D341Med (cell line): Measurements from ENCODE around the gene AK9.
"Not testable (repeated sequence)": the region's sequence is repeated elsewhere in the genome, so short reads cannot be mapped to it uniquely, and the experiment has no call there.

Experiments
- DNase-seq: peaks from one replicate; pipeline ENCODE4 v3.0.0; 2012; ENCODE audit warnings: low spot score

Gene AK9

DNA sequence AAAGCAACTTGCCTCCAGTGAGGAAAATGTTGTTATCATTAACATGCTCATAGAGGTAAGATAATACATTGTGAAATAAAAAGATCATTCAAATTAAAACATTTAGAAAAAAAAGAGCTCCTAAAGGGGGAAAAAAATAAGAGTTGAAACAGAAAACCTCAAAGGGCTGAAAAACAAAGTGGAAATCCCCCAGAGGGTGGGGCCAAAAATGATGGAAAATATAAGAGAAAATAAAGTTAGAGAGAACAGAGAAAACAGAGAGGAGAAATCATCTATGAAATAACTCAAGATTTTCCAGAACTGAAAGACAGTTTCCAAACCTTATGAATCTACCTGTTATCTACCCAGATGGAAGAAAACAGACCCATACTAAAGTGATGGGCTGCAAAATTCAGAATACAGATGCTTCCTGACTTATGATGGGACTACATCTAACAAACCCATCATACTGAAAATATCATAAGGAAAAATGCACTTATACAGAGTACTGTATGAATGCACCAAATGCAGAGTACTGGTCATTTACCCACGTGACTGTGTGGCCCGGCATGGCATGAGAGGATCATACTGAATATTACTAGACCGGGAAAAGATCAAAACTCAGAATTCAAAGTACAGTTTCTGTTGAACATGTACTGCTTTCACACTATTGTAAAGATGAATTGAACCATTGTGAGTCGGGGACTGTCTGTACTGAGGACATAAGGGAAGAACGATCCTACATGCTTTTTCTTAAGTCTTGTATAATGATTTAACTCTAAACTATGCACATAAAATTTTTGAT is 212.0 kb downstream of the AK9 start:
- no peak for DNase-seq

DNA sequence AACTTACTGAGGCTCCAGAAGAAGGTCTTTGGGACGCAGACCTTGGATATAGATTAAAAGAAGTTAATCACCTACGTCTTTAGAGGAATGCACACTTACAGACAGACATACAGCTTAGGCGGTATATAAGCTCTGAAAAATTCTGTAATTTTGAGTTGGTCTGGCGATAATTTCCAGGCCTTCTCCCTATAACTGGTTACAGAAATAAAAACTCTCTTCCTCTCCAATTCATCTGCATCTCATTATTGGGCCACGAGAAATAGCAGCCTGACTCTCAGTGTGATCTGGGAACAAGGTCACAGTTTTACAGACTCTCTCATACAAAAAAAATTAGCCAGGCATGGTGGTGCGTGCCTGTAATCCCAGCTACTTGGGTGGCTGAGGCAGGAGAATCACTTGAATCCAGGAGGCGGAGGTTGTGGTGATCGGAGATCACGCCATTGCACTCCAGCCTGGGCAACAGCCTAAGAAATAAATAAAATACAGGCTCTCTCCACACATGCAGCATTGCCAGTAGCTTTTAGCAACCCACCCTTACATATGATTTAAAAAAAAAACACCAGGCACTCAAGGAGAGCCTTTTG is 212.7 kb downstream of the AK9 start:
- DNase-seq = no peak

DNA sequence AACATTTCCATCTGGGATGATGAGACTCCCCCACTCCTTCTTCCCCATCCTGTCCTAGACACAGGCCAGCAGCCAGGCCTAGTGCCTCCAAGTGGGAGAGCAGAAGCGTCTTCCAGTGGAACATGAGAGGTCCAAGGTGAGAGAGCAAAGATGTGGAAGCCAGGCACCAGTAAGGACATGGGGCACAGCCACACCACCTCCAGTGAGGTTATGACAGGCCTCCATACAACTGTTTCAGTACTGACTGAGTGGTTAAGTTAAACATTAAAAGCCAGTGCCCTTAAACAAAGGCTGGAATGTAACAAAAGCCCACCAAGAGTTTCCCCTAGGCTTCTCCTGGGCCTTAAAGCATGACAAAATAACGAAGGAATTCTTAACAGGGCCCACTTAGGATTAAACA is 213.3 kb downstream of the AK9 start:
- no peak for DNase-seq

DNA sequence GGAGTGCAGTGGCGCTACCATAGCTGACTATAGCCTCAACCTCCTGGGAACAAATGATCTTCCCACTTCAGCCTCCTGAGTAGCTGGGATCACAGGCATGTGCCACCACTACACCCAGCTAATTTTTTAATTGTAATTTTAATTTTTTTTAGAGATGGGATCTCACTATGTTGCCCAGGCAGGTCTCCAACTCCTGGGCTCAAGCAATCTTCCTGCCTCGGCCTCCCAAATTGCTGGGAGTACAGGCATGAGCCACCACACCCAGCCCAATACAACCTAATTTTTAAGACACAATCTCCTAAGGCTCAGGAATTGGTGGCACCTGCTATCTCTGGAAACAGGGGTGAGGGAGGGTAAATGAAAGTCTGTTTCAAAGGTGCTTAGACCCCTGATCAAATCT is 213.8 kb downstream of the AK9 start:
- DNase-seq = no peak

DNA sequence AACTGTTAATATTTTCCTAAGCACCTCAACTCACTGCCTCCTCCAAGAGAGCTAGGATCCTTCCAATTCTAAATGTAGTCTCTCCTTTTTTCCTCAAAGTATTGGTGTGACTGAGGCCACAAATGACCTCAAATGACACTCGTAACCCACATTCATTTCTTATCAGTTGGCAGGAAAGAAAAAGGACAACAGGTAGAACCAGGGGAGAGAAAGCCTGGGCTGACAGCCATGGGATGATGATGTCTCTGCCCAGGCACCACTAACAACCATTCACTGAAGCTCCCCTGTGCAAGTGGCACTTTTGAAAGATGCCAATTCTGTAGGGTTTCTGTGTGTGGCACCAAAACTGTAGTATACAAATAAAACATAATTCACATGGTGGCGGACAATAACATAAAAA is 215.4 kb downstream of the AK9 start:
- no peak for DNase-seq

DNA sequence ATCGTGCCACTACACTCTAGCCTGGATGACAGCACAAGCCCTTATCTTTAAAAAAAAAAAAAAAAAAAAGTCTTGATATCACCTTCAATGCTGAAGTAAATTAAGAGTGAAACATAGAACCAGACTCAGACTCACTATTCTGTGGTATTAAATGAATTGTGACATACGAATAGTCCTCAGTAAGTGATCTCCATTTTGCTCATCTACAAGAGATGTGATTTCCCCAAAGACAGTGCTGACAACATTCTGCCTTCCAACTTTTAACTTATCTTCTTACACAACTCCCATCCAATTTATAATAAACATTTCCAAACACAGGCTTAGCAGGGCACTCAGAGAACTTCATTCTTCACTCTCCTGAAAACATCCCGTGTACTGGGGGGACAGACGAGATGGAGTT is 216.0 kb downstream of the AK9 start:
- no peak for DNase-seq

DNA sequence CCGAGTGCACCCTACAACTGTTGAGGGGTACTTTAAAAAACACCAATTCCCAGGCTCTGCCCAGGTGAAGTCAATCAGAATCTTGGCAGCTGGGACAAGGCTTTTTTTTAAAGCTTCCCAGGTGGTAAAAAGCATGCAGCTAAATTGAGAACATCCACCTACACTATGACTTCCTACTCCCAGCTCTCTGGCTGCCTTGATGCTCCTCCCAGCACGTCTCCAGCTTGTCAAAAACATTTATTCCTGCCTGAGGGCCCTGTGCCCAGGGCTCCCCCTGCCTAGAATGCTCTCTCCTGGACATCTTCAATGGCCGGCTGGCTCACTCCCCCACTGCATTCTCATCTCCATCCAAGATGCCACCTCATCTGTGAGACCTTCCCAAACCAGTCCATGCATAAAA is 217.9 kb downstream of the AK9 start:
- no peak for DNase-seq

DNA sequence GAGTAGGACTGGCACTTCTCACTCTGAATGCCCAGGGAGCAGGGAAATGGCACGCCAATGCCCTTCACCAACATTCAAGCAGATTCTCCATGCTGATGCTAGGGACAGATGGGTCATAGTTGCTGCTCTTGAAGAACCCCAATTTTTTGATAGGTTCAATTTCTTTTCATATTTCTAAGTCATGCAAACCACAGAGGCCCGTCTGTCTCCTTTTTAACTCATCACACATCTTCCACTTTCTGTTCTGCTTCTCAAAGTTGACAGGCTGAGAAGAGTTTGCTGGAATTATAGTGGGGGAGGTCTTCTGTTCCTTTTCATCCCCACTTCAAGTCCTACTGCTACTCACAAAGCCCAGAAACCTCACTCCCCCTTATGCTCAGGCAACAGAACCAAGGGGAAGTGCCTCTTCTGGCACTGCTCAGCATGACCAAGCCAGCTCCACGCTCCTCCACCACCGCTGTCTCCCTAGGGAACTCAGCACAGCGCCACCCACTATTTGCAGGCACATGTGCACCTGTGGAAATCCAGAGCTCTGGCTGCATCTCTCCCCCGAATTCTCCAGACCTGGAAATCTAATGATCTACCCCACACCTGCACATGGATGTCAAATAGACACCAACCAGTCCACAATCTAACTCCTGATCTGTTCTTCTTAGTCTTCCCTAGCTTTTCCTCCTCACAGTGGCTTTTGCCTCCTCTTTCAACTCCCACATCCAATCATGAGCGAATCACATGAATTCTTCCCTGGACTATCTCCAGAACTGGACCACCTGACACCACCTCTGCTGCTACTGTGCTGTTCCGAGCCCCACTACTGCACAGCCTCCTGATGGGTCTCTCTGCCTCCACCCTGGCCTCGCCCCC is 218.6 kb downstream of the AK9 start:
- DNase-seq = no peak

DNA sequence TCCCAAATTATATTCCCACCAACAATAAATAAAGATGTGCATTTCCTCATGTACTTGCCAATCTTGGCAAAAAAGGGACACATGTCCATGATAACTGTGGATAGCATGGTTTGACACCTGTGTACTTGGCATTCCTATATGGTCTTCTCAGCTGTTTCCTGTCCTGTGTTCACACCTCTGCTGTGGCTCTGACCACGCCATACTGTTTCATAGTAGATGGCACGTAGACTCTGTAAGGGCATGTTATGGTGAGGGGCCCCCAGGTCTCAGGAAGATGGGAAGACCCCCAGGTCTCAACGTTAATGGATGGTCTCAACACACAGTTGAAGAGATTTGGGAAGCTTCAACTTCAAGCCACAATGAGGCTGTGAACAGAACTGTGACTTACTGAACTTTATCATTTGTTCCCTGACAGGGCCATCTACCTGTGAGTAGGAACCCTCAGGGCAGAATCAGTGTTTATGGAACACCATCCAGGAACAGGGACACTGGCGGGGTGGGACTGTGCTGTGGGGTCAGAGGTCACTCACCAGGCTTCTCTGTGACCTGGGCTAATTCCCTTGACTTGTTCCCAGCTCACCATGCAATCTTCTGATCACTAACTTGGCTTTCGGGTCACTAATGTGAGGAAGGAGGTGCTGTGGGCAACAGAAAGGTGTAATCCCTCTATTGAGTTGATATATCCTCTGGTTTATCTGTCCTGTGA is 219.7 kb downstream of the AK9 start:
- DNase-seq = no peak

DNA sequence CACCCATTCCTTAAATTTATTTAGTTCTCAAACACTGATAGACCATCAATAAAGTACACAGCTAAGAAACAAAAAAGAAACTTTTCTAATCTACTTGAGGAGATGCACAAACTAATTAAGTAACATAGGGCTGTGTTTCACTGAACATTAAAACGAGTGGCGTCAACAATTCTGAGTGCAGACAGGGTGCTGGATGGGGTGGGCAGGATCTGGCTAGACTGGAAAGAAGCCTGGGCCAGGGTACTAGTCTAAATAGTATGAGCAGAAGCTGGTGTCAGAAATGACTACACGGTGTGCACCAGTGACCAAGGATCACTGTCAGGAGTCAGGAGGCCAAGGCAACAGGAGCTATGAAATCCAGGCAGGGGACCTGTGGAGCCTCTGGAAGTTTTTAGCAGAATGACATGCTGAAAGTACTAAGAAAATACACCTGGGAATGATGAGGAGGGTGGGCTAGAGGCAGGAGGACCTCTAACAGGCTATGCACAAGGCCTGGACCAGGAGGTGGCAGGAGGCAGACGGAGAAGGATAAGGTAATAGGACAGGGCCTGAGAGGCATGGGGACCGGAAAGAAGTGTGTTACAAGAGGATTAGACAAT is 221.3 kb downstream of the AK9 start:
- DNase-seq = no peak

DNA sequence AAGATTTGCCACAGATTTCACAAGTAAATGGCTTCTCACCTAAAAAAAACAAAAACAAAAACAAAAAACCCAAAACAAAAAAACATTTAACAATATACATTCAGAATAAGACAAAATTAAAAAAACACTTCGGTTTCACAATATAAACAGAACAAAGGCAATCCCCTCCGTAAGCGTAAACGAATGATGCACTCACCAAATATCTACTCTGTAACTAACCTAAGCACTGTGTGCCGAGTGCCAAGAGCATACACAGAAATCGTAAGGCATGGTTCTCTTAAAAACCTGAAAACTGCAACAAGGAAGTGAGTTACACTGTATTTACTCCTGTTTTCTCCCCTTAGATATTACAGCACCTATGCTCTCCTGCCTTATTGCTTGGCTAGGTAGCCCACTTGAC is 223.3 kb downstream of the AK9 start:
- no peak for DNase-seq

DNA sequence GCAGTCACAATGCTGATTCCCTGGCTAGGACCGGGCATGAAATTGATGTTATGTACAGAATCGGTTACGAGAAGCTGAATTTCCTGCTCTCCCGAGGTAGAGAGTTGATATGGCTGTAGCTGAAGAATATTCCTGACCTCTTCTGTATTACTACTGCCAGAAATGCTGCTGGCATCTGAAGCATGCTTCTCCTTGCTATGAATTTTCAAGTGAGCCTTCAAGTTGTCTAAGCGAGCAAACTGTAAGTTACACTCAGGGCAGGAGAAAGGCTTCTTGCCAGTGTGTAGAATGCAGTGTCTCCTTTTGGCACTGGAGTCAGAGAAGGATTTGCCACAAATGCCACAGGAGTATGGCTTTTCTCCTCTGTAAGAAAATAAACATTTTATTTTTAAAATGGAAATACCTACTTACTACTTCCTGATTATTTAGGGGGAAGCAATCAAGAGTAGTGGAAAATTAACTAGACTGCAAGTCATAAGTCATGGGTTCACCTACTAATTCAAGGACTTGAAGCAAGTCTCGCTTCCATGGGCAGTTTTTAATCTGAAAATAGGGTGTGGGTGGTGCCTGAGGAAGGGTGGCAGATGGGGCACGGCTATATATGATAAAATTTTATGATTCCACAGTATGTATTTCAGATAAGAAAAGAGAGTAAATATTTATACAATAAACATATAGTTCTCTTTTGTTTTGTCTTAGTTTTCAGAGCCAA is 224.6 kb downstream of the AK9 start:
- no peak for DNase-seq

DNA sequence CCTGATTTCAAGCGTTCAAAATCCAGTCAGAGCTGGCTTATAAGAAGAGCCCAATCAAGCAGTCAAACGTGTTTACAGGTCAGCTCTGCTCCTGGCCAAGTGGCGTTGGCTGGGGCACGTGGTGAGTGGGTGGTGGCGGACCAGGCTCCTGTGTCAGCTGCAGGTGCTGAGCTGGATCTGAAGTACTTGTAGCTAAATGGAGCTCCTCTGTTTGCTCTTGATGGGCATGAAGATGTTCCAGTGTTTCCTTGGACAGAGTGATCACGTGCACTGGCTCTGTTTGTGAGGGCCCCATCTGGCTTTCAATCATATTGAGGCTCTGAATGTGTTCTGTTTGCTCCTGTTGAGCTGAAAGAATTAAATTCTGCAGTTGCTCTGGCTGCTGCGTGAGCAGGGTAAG is 225.2 kb downstream of the AK9 start:
- no peak for DNase-seq

DNA sequence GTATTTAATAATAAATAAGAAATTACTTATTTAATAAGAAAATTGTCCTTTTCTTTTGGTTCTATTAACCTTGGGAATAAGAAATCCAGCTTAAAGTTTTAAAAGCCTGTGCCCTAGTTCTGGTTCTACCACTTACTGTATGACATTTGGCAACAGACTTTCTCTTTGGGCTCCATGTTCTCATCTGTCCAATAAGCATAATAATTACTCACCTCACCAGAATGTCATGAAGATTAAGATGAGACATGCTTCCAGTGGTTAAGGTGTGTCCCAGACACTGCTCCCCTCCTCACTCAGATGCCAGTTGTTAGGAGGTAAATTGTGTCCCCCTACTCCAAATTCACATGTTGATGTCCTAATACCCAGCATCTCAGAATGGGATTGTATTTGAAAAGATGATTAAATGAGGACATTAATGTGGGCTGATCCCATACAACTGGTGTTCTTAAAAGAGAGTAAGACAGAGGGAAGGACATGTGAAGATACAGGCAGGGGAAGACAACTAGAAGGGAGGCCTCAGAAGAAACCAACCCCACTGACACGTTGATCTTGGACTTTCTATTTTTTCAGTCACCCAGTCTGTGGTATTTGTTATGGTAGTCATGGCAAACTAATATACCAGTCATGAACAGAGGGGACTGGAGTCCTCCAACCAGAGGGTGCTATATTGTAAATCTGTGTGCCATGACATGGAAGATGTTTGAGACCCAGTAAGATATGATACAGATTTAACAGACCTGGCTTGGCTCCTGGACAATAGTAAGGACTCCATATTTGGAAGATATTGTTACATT is 229.1 kb downstream of the AK9 start:
- no peak for DNase-seq

DNA sequence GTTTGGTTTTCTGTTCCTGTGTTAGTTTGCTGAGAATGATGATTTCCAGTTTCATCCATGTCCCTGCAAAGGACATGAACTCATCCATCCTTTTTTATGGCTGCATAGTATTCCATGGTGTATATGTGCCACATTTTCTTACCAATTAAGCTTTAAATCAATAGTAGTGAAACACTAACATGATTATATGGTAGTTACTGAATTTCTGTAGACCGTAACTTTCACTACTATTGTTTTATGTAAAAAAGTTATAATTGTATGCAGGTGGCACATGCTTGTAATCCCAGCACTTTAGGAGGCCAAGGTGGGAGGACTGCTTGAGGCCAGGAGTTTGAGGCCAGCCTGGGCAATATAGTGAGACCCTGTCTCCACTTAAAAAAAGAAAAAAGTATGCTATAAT is 229.8 kb downstream of the AK9 start:
- DNase-seq = not testable (repeated sequence)

DNA sequence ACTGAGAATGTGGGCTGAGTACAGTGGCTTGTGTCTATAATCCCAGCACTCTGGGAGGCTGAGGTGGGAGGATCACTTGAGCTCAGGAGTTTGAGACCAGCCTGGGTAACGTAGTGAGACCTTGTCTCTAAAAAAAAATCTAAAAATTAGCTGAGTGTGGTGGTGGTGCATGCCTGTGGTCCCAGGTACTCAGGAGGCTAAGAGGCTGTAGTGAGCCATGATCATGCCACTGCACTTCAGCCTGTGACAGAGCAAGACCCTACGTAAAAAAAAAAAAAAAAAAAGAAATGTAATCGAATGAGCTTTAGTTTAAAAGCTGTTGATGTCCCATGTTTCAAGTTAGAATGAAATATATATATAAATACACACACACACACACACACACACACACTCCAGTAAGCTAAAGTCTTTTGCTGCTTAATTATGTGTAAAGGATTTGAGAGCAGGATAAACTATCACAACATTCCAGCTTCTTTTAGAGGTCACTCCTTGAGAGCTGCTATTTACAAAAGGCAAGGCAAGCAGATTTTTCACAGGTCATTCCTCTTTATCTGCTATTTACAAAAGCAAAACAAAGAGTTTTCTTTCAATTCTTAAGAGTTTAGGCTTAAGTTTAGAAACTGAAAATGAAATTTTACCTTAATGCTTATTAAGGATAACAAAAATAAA is 230.7 kb downstream of the AK9 start:
- DNase-seq = no peak

DNA sequence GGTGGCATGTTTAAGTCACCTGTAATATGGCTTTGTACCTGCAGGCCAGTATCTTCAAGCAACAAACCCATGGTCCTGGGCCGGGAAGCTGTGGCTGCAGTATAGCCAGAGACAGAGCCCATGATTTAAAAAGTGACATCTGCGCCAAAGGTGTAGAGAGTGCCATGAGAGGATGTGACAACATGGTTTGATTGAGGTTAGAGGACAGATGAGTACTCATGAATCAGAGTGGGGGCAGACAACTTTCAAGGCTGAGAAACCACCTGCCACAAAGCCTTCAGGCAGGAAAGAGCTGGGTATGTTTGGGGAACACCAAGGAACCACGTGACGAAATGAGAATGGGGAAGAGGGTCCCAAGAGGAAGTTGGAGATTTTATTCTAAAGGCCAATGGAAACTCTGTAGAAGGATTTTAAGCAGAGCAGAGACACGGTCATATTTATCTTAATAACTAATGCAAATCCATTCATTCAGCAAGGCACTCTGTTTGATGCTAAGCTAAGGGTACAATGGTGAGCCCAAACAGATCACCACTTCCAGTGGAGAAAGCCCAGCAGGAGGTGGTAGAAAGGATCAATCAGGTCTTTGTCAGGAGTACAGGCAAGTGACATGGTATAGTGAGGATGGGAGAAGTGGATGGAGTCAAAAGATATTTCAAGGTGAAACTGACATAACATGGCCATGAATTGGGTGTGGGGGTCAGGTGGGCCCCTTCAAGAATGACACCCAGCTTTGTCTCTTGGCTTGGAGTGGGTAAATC is 232.0 kb downstream of the AK9 start:
- no peak for DNase-seq

DNA sequence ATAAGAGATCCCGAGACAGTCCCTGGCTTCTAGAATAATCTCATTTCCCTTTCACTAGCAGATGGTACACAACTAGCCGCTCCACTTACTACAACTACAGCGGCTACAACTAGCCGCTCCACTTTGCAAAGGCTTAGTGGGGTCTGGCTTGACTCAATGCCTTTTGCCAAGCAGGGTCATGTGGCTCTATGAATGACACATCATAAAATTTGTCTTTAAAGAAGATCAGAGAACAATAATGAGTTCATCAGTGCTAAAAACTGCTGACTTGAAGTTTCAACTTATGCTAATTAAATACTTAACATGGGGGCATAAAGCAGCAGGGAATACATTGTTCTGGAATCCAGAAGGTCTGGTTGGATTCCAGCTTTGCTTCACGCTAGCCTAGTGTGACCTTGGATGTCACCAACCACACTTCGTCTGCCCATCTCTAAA is 233.4 kb downstream of the AK9 start:
- DNase-seq = no peak
